NCI-H1930 (cell line): Measurements from ENCODE around the gene DCLK1.
"Not testable (repeated sequence)": the region's sequence is repeated elsewhere in the genome, so short reads cannot be mapped to it uniquely, and the experiment has no call there.

Experiments
- DNase-seq, 2 experiments: peaks; one replicate each; lab custom pipeline; 2025; lab: John Stamatoyannopoulos, UW

The DCLK1 gene

GRCh38 chr13:35984776-35985453 is 146.3 kb downstream of the DCLK1 start:
- peak; percentile 96 for DNase-seq

- DNase-seq, result peak in 1 of 2 experiments; percentile 53
Measured at GRCh38 chr13:35984287-35984686, 146.9 kb downstream of the DCLK1 start.

GRCh38 chr13:35983703-35984102 is 147.5 kb downstream of the DCLK1 start:
- DNase-seq, result not testable (repeated sequence)

GRCh38 chr13:35983206-35983605 is 148.0 kb downstream of the DCLK1 start:
- no peak for DNase-seq

- DNase-seq, result no peak
Measured at GRCh38 chr13:35979361-35979951, 151.7 kb downstream of the DCLK1 start.

- DNase-seq, result peak; percentile 46 to 76
Measured at GRCh38 chr13:35978607-35979316, 152.4 kb downstream of the DCLK1 start.

- no peak for DNase-seq
Measured at GRCh38 chr13:35977060-35977459, 154.1 kb downstream of the DCLK1 start.

GRCh38 chr13:35976126-35976525 is 155.1 kb downstream of the DCLK1 start:
- no peak for DNase-seq

- not testable (repeated sequence) for DNase-seq
Measured at GRCh38 chr13:35966951-35967350, 164.2 kb downstream of the DCLK1 start.

- no peak for DNase-seq
Measured at GRCh38 chr13:35966024-35966423, 165.2 kb downstream of the DCLK1 start.

- DNase-seq, result no peak
Measured at GRCh38 chr13:35965226-35965927, 165.8 kb downstream of the DCLK1 start.

GRCh38 chr13:35964863-35965180 is 166.4 kb downstream of the DCLK1 start:
- DNase-seq, result no peak

GRCh38 chr13:35964011-35964862 is 166.9 kb downstream of the DCLK1 start:
- no peak for DNase-seq

- DNase-seq, result no peak
Measured at GRCh38 chr13:35961461-35962220, 169.5 kb downstream of the DCLK1 start.

- DNase-seq, result no peak
Measured at GRCh38 chr13:35961002-35961401, 170.2 kb downstream of the DCLK1 start.

GRCh38 chr13:35957996-35958395 is 173.2 kb downstream of the DCLK1 start:
- DNase-seq, result no peak

GRCh38 chr13:35957241-35957731 is 173.9 kb downstream of the DCLK1 start:
- no peak for DNase-seq

- no peak for DNase-seq
Measured at GRCh38 chr13:35956074-35956473, 175.1 kb downstream of the DCLK1 start.

GRCh38 chr13:35954207-35954560 is 177.0 kb downstream of the DCLK1 start:
- no peak for DNase-seq

GRCh38 chr13:35953537-35954206 is 177.5 kb downstream of the DCLK1 start:
- peak; percentile 54 to 81 for DNase-seq
